ENCODE measurements around the gene CYP2A7.
"Not testable (repeated sequence)": the region's sequence is repeated elsewhere in the genome, so short reads cannot be mapped to it uniquely, and the experiment has no call there.

CYP2A7 gene, protein sequence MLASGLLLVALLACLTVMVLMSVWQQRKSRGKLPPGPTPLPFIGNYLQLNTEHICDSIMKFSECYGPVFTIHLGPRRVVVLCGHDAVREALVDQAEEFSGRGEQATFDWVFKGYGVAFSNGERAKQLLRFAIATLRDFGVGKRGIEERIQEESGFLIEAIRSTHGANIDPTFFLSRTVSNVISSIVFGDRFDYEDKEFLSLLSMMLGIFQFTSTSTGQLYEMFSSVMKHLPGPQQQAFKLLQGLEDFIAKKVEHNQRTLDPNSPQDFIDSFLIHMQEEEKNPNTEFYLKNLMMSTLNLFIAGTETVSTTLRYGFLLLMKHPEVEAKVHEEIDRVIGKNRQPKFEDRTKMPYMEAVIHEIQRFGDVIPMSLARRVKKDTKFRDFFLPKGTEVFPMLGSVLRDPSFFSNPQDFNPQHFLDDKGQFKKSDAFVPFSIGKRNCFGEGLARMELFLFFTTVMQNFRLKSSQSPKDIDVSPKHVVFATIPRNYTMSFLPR

DNA sequence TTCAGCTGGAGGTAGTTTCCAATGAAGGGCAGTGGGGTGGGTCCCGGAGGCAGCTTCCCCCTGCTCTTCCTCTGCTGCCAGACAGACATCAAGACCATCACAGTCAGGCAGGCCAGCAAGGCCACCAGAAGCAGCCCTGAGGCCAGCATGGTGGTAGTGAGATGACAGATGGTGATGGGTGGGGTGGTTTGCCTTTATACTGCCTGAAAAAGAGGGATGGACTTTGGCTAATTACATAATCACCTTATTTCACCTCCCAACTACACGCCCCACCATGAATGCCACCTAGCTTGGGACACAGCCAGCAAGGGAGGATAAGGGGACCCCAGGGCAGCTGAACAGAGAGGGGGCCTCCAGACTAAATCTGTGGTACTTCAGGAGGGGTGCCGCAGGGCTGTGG lies at the start of gene CYP2A7:
Gene CYP2A7, minus strand, starts transcription at position 170 of the 400 bp plus-strand sequence. Its CDS starts 21 bp downstream, at position 149.
- DNase-seq; in situ Hi-C loops (cut with HindIII; ENCODE audit: low pct_ligation_motif_present, low pct_unique_long_range_greater_than_20kb, low sequenced_read_pairs): not testable (repeated sequence)

DNA sequence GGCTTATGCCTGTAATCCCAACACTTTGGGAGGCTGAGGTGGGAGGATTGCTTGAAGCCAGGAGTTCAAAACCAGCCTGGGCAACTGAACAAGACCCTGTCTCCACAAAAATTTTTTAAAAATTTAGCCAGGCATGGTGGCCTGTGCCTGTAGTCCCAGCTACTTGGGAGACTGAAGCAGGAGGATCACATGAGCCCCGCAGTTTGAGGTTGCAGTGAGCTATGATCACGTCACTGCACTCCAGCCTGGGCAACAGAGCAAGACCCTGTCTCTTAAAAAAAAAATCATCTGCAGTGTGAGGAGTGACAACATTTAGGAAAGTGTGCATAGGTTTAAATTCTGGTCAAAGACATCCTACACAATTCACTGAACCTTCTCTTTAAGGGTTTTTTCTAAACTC lies 48.8 kb upstream of the CYP2A7 start:
- in situ Hi-C loops (cut with HindIII; ENCODE audit: low pct_ligation_motif_present, low pct_unique_long_range_greater_than_20kb, low sequenced_read_pairs); DNase-seq: not testable (repeated sequence)

DNA sequence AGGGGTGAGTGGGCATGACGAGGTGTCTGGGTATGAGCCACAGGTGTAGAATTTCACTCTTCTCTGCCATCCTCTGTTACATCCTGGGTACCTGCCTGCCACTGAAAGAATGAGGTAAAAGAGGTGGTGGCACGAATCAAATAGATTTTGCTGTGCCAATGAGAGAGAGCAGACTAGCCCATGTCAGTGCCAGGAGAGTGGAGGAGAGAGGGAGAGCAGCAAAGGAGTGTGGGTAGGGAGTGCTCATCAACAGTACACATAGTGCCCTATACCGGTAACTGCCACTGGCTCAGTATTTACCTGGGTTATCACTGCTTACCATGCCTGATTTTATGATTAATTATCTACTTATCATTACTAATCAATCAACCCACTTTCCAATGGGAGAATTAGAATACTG lies 47.9 kb upstream of the CYP2A7 start:
- in situ Hi-C loops (cut with HindIII; ENCODE audit: low pct_ligation_motif_present, low pct_unique_long_range_greater_than_20kb, low sequenced_read_pairs); DNase-seq: not testable (repeated sequence)

DNA sequence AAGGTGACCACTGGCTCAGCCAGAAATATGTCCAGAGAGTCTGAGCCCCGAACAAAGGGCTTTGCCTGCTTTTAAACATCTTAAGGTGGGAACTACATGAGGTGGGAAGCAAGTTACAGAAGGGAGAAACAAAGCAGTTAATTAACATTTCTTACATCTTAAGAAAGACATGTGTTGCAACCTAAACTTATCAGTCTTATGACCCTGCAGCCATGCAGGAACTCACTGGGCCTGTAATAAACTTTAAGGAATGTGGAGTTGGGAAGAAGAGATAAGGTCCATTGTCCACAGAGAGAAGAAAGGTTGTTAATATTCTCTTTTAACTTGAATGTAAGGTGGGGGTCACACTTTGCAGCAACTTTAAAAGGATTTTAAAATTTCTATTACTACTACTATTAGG lies 46.8 kb upstream of the CYP2A7 start:
- in situ Hi-C loops (cut with HindIII; ENCODE audit: low pct_ligation_motif_present, low pct_unique_long_range_greater_than_20kb, low sequenced_read_pairs) = no loop called here

DNA sequence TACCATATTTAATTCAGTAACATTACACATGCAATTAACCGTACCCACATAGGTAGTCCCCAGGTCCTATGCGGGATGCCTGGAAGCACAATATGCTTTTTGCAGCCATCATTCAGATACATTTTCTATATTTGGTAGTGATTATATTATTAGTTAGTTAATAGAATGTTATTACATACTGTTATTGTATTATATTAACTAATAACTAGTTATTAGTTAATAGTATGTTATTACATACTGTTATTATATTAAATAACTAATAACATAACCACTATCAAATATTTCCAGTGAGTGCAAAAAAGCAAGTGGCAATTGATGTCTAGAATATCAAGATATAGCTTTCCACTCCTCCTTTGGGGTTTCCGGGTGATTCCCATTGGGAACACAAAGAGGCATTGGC lies 45.5 kb upstream of the CYP2A7 start:
- no peak for DNase-seq
- in situ Hi-C loops (cut with HindIII; ENCODE audit: low pct_ligation_motif_present, low pct_unique_long_range_greater_than_20kb, low sequenced_read_pairs) = no loop called here

More for the DNA sequence above, 46.8 kb upstream of the CYP2A7 start:
- no peak for DNase-seq

DNA sequence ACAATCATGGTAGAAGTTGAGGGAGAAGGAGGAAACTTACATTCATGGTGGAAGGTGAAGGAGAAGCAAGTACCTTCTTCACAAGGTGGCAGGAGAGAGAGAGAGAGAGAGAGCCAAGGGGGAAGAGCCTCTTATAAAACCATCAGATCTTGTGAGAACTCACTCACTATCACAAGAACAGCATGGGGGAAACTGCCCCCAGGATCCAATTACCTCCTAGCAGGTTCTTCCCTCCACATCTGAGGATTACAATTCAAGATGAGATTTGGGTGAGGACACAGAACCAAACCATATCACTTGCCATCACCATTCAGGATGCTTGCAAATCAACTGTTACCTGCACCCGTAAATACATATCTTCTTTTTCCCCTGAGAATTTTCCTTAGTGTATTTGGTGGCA lies 44.2 kb upstream of the CYP2A7 start:
- in situ Hi-C loops (cut with HindIII; ENCODE audit: low pct_ligation_motif_present, low pct_unique_long_range_greater_than_20kb, low sequenced_read_pairs); DNase-seq: not testable (repeated sequence)

DNA sequence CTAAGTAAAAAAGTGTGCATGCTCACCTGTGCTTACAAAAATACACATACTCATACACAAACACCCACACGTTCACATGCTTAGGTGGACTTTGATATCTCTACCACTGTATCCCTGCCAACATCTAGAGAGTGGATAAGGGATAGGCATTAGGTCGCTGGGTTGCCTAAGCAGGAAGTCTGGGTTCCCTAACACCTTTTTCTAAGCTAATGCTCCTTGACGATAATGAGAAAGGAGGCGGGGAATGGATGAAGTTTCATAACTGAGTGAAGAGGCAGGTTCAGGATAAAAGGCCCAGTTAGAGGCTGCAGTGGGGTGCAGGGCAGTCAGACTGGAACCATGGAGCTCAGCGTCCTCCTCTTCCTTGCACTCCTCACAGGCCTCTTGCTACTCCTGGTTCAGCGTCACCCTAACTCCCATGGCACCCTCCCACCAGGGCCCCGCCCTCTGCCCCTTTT lies 41.9 kb upstream of the CYP2A7 start:
- in situ Hi-C loops (cut with HindIII; ENCODE audit: low pct_ligation_motif_present, low pct_unique_long_range_greater_than_20kb, low sequenced_read_pairs) = no loop called here
- DNase-seq = no peak

DNA sequence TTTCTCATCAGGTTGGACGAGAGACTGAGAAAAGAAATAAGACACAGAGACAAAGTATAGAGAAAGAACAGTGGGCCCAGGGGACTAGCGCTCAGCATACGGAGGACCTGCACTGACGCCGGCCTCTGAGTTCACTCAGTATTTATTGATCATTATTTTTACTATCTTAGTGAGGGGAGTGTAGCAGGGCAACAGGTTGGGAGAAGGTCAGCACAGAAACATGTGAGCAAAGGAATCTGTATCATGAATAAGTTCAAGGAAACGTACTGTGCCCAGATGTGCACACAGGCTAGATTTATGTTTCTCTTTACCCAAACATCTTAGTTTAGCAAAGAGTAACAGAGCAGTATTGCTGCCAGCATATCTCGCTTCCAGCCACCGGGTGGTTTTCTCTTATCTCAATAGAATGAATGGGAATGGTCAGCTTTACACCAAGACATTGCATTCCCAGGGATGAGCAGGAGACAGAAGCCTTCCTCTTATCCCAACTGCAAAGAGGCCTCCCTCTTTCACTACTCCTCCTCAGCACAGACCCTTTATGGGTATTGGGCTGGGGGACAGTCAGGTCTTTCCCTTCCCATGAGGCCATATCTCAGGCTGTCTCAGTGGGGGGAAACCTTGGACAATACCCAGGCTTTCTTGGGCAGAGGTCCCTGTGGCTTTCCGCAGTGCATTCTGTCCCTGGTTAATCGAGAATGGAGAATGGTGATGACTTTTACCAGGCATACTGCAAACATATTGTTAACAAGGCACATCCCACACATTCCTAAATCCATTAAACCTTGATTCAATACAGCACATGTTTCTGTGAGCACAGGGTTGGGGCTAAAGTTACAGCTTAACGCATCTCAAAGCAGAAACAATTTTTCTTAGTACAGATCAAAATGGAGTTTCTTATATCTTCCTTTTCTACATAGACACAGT lies 40.5 kb upstream of the CYP2A7 start:
- DNase-seq; in situ Hi-C loops (cut with HindIII; ENCODE audit: low pct_ligation_motif_present, low pct_unique_long_range_greater_than_20kb, low sequenced_read_pairs): not testable (repeated sequence)

DNA sequence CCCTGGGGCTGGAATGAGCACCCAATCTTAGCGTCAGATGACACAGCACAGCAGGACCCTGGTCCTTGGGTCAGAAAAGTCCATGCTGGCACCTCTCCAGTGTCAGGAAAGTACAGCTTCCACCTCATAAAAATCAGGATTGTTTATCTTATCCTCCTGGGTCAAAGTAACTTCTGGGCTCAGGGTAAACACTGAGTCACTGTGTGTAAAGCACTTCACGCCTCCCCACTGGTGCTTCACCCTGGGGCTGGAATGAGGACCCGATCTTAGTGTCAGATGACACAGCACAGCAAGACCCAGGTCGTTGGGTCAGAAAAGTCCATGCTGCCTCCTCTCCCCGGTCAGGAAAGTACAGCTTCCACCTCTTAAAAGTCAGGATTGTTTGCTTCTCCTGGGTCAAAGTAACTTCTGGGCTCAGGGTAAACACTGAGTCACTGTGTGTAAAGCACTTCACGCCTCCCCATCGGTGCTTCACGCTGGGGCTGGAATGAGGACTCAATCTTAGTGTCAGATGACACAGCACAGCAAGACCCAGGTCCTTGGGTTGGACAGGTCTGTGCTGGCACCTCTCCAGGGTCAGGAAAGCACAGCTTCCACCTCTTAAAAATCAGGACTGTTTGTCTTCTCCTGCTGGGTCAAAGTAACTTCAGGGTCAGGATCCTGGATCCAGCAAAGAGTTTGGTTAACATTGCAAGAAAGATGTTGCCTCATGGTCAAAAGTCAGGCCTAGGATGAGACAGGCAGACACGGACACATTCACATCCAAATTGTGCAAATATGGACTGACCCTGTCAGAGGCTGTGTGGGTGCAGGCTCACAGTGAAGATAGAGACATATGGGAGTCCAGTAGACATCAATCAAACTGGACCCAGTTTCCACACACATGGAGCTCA lies 39.2 kb upstream of the CYP2A7 start:
- in situ Hi-C loops (cut with HindIII; ENCODE audit: low pct_ligation_motif_present, low pct_unique_long_range_greater_than_20kb, low sequenced_read_pairs) = no loop called here
- DNase-seq = peak; percentile 2

DNA sequence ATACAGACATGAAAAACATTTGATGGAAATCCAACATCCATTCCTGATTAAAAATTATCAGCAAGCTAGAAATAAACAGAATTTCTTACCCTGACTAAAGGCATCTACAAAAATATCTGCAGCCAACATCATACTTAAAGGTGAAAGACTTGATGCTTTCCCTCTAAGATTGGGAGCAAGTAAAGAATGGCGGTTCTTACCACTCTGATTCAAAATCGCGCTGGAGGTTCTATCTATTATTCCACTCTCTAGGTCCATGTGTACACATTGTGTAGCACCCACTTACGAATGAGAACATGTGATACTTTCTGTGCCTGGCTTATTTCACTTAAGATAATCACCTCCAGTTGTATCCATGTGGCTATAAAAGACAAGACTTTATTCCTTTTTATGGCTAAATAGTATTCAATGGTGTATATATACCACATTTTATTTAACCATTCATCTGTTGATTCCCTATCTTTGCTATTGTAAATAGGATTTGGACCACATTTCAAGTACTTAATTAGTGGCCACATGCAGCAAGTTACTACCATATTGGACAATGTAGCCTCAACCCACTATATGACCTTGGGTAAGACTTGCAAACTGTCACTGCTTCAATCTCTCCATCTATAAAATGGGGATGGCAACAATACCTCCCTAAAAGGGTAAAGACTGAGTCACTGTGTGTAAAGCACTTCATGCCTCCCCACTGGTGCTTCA lies 38.4 kb upstream of the CYP2A7 start:
- in situ Hi-C loops (cut with HindIII; ENCODE audit: low pct_ligation_motif_present, low pct_unique_long_range_greater_than_20kb, low sequenced_read_pairs) = no loop called here
- no peak for DNase-seq

DNA sequence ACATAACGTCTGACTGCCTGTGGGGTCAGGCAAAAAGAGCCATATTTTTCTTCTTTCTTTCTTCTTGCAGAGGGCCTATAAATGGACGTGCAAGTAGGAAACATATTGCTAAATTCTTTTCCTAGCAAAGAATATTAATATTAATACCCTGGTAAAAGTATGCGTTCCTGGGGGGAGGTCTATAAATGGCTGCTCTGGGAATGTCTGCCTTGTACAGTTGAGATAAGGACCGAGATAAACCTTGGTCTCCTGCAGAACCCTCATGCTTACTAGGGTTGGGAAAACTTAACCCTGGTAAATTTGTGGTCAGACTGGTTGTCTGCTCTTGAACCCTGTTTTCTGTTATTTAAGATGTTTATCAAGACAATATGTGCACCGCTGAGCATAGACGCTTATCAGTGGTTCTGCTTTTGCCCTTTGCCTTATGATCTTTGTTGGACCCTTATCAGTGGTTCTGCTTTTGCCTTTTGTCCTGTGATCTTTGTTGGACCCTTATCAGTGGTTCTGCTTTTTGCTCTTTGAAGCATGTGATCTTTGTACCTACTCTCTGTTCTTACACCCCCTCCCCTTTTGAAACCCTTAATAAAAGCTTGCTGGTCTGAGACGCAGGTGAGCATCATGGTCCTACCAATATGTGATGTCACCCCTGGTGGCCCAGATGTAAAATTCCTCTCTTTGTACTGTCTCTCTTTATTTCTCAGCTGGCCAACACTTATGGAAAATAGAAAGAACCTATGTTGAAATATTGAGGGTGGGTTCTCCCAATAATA lies 37.7 kb upstream of the CYP2A7 start:
- in situ Hi-C loops (cut with HindIII; ENCODE audit: low pct_ligation_motif_present, low pct_unique_long_range_greater_than_20kb, low sequenced_read_pairs) = not testable (repeated sequence)

DNA sequence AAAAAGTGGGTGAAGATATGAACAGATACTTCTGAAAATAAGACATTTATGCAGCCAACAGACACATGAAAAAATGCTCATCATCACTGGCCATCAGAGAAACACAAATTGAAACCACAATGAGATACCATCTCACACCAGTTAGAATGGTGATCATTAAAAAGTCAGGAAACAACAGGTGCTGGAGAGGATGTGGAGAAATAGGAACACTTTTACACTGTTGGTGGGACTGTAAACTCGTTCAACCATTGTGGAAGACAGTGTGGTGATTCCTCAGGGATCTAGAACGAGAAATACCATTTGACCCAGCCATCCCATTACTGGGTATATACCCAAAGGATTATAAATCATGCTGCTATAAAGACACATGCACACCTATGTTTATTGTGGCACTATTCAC lies 36.3 kb upstream of the CYP2A7 start:
- DNase-seq; in situ Hi-C loops (cut with HindIII; ENCODE audit: low pct_ligation_motif_present, low pct_unique_long_range_greater_than_20kb, low sequenced_read_pairs): not testable (repeated sequence)

More for the DNA sequence above, 37.7 kb upstream of the CYP2A7 start:
- not testable (repeated sequence) for DNase-seq

DNA sequence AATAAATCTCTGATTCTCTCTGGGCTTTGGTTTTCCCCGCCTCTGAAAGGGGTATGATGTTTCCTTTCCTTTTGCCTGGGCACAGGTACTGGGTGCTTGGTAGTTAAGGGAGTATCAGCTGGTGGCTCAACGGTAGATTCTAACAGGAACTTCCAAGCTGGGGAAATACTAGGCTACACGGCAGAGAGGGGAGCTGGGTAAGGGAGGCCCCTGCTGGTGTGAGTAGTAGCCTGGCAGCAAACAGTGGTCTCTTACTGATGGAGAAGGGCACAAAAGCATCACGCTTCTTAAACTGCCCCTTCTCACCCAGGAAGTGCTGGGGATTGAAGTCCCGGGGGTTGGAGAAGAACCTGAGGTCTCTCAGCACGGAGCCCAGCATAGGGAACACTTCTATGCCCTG lies 26.9 kb upstream of the CYP2A7 start:
- in situ Hi-C loops (cut with HindIII; ENCODE audit: low pct_ligation_motif_present, low pct_unique_long_range_greater_than_20kb, low sequenced_read_pairs) = no loop called here
- no peak for DNase-seq

DNA sequence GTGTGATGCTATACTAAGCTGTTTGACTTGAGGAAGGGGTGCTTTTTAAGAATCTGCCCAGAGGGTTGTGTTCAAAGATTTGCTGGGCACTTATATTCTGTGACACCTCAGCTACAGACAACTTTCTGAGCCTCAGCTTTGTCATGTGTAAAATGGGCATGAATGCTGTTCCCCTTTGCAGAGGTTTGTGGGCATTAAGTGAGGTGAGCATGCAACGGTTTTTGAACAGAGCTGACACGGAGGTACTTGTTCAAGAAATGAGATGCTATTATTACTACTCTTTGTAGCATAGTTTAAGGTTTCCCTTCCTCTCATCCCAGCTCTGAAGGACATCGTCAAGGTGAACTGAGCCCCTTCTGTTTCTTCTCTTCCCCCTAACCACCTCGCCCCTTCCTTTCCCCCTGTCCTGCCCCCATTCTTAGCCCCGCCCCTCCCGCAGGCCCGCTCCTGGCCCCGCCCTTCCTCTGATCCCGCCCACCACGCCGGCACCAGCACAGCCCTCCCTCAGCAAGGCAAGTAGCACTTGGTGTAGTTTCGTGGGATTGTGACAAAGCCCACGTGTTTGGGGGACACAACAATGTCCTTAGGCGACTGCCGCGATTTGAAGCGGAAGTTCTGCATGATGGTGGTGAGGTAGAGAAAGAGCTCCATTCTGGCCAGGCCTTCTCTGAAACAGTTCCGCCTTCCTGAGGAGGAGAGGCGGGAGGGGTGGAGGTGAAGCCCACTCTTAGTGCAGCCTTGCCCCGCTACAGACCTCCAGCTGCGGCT lies 26.1 kb upstream of the CYP2A7 start:
- no peak for DNase-seq

DNA sequence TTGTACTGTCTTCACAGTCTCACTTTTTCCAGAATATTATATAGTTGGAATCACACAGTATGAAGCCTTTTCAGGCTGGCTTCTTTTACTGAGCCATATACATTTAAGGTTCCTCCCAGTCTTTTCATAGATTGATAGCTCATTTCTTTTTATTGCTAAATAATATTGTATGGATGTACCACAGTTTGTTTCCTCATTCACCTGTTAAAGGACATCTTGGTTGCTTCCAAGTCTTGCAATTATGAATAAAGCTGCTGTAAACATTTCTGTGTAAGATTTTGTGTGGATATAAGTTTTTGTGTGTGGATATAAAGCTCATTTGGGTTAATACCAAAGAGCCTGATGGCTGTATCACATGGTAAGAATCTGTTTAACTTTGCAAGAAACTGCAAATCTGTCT lies 24.5 kb upstream of the CYP2A7 start:
- no peak for DNase-seq
- in situ Hi-C loops (cut with HindIII; ENCODE audit: low pct_ligation_motif_present, low pct_unique_long_range_greater_than_20kb, low sequenced_read_pairs) = no loop called here

More for the DNA sequence above, 26.1 kb upstream of the CYP2A7 start:
- in situ Hi-C loops (cut with HindIII; ENCODE audit: low pct_ligation_motif_present, low pct_unique_long_range_greater_than_20kb, low sequenced_read_pairs) = no loop called here

DNA sequence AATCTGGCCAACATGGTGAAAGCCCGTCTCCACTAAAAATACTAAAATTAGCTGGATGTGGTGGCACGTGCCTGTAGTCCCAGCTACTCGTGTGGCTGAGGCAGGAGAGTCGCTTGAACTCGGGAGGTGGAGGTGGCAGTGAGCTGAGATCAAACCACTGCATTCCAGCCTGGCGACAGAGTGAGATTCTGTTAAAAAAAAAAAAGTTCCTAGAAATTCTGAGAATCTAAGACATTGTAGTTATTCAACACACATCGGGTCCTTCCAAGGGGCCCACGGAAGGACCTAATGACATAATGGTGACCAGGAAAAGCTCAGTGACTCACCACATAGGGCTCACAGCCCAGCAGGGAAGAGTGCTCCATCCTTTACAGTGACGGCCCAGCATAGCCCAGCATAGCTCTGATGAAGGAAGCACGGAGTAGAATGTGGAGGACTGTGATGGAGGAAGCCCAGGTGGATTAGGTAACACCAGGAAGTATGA lies 22.7 kb upstream of the CYP2A7 start:
- in situ Hi-C loops (cut with HindIII; ENCODE audit: low pct_ligation_motif_present, low pct_unique_long_range_greater_than_20kb, low sequenced_read_pairs) = not testable (repeated sequence)
- DNase-seq = peak; percentile 9
